GM18505 (cell line): ENCODE data around the gene DDR2.

Experiments used
- ATAC-seq: cut with Tn5 transposase; IDR thresholded peaks from one replicate; pipeline ENCODE4 v1.9.1; 2021; ENCODE audit not compliant: unreplicated experiment
- POLR2A ChIP-seq: IDR thresholded peaks from 4 replicates; pipeline ENCODE4 v1.6.1; 2011; ENCODE audit warnings: borderline replicate concordance; ENCODE audit not compliant: insufficient read depth, insufficient read length; ENCODE audit errors: extremely low read depth

The DDR2 gene

DNA sequence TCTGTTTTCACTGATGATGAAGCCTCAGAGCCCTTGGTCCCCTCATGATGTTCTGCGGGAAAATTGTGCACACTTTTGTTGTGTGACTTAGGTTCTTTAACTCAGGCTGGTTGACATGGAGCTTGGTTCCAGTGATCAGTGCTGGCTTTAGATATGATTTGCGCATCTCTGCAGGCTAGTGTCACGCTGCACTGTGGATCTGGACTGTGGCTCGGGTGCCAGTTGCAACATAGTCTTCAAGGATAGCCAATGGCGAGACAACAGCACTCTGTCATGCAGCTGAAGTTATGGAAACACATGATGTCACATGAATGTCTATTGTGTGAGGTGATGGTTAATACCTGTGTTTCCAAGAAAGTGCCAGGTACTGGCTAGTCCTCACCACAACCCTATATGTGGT is 56.7 kb downstream of the DDR2 start:
- TF ChIP-seq POLR2A, result no peak
- no peak for ATAC-seq

GRCh38 chr1:162689745-162690671 is 57.7 kb downstream of the DDR2 start:
- no peak for ATAC-seq
- no peak for TF ChIP-seq POLR2A

GRCh38 chr1:162690672-162691434 is 58.6 kb downstream of the DDR2 start:
- ATAC-seq, result no peak
- no peak for TF ChIP-seq POLR2A

- no peak for TF ChIP-seq POLR2A
- no peak for ATAC-seq
These were observed 59.8 kb downstream of the DDR2 start for GRCh38 chr1:162691999-162692575.

GRCh38 chr1:162694911-162695310 is 62.6 kb downstream of the DDR2 start:
- no peak for ATAC-seq
- no peak for TF ChIP-seq POLR2A

DNA sequence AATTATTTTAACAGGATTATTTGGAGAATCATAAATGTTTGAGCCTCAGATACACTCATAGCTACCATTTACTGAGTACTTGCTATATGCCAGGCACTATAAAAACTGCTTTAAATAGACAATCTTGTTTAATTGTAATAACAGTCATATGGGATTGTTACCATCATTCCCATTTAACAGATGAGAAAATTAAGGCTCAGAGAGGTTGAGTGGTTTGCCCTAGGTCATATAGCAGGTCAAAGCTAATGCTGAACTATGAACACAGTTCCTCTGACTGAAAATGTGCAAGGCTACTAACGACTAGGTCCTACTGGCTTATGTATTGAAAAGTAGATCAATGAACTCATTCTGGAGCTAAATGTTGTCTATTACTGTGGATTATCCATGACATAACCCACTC is 63.4 kb downstream of the DDR2 start:
- no peak for ATAC-seq
- TF ChIP-seq POLR2A, result no peak

DNA sequence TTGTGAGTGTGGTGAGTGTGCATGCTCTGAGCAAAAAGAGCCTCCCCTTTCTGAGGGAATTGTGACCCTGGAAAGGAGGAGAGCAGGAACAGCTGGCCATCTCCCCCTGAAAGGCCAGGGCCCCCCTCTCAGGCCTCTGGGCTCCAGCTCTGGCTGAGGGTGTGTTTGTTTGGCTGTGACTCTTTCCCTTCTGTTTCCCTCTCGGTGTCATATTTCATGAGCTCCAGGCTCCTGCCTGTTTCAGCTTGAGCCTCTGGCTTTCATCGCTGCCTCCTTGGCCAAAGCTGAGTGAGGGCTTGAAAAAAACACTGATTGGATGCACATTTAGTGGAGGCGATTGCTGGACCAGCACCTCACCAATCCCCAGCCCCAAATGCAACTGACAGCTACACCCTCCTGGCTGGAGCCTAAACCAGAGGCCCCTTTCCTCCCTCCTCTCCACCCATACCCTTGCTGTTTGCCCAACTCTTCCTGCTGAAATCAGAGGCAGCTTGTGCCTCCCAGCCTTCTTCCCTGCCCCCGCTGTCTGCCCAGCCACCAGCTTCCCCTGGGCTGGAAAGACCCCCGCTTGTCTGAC is 64.1 kb downstream of the DDR2 start:
- no peak for TF ChIP-seq POLR2A
- no peak for ATAC-seq

DNA sequence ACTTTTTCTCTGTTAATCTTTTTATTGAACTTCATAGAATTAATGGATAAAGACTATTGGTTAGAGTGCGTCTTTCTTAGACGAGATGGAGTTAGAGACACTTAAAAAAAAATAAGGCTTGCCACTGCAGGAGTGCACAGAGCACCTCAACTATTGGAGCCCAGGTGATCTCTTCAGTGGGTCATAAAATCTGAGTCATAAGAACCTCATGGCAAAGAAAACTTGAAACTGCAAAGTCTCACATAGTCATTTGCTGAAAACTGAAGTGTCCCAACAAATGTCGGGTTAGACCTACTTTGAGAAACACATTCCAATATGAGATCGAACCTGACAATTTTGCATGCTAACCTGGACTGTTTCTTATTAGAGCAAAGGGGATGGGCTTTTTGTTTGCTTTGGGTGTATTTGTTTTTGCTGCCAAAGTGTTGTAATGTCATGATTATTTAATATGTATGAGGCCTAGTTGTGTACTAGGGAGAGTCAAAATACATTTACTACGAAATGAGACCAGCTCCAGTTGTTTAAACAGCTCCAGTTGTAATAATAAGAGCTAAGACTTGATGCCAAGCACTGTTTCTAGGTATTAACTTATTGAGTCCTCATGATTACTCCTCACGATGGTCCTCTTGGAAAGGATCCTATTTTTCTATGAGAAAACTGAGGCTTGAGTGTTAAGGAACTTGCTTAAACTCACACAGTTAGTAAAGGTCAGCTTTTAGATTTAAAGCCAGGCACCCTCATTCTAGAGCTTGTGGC is 65.1 kb downstream of the DDR2 start:
- no peak for TF ChIP-seq POLR2A
- ATAC-seq, result no peak

DNA sequence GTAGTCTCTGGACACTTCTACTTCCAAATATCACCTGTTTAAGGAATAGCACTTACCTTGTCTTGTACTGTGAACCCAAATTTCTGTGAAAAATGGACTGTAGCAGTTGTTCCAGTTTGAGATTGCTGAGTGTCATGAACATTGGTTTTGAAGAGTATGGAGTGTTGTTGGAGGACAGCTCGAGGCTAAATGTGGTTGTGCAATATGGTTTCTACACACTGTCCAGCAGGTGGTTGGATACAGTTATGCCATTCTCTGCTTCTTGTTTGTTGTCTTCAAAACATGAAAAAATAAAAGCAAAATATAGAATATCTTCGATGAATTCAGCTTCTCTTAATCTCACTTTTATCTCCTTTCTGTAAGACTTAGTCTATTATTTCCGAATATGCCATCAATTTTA is 67.1 kb downstream of the DDR2 start:
- no peak for TF ChIP-seq POLR2A
- no peak for ATAC-seq

- no peak for ATAC-seq
These were observed 67.9 kb downstream of the DDR2 start for GRCh38 chr1:162700131-162700530.

DNA sequence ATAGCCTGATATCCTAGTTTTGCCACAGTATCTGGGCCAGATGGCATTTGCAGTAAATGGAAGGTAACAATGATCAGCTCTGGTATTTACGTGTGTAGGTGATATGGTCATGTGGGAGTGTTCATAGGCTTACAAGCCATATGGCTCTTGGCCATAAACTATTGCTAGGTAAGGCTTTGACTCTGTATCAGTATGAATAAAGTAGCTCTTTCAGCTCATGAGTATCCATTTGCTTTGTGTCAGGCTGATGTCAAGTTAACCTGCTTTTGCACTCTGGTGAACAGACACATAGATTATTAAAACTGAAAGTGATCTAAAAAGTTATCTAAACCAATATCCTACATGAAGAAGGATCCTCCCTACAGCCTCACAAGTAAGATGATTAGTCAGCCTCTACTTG is 69.0 kb downstream of the DDR2 start:
- TF ChIP-seq POLR2A, result no peak
- ATAC-seq, result no peak

More at GRCh38 chr1:162700131-162700530, 67.9 kb downstream of the DDR2 start:
- no peak for TF ChIP-seq POLR2A

DNA sequence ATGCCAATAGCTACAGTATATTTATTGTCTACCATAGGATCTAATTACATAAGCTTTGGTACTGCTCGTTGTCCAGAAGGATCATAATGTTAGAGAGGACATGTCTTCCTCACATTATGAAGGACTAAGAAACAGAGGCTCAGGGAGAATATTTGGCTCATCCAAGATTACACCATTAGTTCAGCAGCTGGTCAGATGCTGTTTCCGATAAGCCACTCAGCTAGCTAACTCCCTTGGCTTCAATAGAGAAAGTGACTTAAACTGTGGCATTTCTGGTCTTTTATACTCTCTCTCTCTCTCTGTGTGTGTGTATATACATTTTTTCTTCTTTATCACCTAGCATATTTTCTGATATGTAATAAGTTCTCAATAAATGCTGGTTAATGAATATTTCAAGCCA is 70.4 kb downstream of the DDR2 start:
- no peak for ATAC-seq
- TF ChIP-seq POLR2A, result no peak
